GM18505 (cell line): Measurements from ENCODE around the gene OVOL1.

Source experiments
- ATAC-seq: cut with Tn5 transposase; IDR thresholded peaks from one replicate; pipeline ENCODE4 v1.9.1; 2021; ENCODE audit not compliant: unreplicated experiment
- POLR2A ChIP-seq: IDR thresholded peaks from 4 replicates; pipeline ENCODE4 v1.6.1; 2011; ENCODE audit warnings: borderline replicate concordance; ENCODE audit not compliant: insufficient read depth, insufficient read length; ENCODE audit errors: extremely low read depth

The OVOL1 gene

DNA sequence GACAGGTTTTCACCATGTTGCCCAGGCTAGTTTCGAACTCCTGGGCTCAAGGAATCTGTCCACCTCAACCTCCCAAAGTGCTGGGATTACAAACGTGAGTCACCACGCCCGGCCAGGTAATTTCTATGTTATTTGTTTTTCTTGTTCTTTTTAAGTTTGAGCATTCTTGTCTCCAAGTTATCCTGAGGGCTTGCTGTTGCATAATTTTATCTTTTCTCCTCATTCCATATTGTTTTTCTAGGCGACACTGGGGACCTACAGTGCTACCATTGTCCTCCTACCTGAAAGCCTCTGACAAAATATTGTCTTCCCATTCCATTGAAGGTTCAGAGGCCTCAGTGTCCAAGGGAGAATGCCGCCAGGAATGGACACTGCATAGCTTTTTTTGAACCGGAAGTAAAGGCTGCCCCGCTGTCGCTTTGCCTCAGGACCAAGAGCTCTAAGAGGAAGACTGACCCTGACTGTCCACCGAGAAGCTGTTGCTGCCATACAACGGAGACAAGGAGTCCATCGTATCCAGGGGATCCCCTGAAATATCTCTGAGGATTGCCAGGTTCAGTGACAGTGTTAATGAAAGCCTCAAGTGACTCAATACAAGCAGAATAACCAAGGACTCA, 15.8 kb upstream of the OVOL1 start:
- no peak for TF ChIP-seq POLR2A
- no peak for ATAC-seq

- no peak for ATAC-seq
- no peak for TF ChIP-seq POLR2A
These were observed 15.2 kb upstream of the OVOL1 start for GRCh38 chr11:65771589-65772112.

DNA sequence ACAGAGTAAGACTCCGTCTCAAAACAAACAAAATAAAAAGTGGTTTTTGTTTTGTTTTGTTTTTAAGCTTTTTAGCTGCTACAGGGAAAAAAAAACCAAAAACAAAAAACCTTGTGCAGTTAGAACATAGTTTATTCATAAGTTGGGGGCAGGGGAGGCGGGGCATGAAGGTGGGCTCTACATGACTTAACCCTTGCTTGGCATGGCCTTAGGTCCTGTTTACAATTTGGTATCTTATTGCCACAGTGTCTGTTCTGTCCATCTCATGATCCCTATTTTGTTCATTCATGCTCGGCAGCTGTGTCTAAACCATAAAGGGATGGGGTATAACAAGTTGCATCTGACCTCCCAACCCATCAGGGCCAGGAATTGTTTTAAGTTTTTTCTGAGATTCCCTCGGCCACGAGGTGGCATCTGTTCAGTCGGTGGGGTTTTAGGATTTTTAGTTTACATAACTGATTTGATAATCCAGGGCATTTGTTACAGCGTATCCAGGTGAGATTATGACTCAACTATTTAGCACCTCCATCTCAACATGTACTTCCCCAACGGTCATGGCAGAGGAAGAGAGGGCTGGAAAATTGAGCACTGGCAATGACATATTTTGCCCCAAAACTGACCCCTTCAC, 13.0 kb upstream of the OVOL1 start:
- no peak for TF ChIP-seq POLR2A
- ATAC-seq, result no peak

DNA sequence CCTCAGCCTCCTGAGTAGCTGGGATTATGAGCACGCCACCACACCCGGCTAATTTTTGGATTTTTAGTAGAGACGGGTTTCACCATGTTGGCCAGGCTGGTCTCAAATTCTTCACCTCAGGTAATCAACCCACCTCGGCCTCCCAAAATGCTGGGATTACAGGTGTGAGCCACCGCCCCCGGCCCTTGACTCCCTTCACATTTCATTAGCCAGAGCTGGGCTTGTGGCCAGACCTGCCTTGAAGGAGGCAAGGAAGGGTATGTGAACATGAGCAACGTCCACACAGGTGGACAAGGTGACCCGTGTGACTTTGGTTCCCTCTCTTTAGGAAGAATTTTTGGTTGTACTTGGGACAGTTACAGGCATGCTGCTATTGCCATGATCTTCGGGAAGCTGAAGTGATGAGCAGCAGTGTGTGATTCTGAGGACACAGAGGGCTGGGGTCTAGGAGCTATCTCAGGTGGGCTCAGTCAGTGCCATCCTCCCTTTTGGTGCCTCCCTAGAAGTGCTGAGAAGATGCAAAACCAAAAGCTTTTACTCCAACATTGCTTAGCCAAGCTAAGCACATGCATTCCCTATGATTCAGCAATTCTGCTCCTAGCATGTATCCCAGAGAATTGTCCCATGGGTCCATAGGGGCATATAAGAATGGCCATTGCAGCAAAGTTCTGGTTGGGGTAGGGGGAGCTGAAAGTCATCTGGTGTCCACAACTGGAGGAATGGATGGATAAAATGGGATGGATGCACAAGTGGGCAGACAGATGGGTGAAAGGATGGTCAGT, 12.1 kb upstream of the OVOL1 start:
- ATAC-seq, result no peak
- no peak for TF ChIP-seq POLR2A

DNA sequence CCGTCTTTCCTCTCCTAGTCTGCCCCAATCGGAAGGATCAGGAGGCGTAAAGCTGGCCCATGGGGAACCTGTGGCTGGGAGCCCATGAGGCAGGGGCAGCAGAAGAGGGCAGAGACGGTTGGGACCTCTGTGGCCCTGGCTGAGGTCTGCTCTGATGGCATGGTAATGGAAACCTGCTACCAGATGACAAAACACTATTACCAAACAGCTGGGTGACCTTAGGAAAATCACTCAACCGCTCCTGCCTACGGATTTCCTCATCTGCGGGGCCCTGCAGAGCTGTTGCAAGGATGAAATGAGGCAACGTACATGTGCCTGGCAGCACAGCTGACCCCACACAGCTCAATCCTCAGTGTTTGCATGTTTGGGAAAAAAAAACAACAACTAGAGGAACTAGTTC, 10.7 kb upstream of the OVOL1 start:
- TF ChIP-seq POLR2A, result no peak
- no peak for ATAC-seq

DNA sequence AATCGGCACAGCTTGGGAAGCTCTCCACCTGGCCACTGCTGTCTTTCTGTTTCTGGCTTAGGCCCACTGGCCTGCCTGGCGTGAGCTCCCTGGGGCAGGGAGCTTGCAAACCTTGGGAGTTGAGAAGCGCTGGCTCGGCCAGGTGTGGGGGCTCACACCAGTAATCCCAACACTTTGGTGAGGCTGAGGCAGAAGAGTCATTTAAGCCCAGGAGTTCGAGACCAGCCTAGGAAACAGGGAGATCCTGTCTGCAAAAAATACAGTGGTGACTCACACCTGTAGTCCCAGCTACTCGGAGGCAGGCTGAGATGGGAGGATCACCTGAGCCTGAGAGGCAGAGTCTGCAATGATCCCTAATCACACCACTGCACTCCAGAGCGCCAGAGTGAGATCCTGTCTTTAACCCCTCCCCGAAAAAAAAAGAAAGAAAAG, 10.1 kb upstream of the OVOL1 start:
- TF ChIP-seq POLR2A, result no peak
- no peak for ATAC-seq

- no peak for ATAC-seq
- no peak for TF ChIP-seq POLR2A
These were observed 9.6 kb upstream of the OVOL1 start for GRCh38 chr11:65777241-65777640.

DNA sequence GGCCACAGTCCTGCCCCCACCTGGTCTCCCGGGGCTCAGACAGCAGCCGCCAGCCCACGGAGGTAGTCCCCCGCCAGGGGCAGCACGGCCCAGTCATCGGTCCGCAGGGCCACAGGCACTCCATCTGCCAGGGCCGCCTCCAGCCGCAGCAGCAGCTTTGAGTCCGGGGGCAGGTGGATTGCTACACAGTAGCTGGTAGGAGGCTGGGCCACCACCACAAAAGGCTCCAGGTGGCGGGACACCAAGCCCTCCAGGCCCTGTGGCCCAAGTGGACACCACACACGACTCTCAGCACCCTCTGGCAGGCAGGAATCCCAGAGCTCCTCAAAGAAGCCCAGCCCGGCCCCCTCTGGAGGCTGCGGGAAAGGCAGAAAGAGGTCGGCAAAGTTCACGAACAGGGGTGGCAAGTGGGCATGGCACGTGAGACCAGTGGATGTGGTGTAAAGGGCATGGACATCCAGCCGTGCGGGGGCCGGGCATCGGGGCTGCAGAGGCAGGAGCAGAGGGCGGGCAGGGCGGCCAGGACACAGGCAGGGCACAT, 9.0 kb upstream of the OVOL1 start:
- ATAC-seq, result no peak
- TF ChIP-seq POLR2A, result no peak

GRCh38 chr11:65778431-65778900, 8.4 kb upstream of the OVOL1 start:
- ATAC-seq, result no peak
- no peak for TF ChIP-seq POLR2A

GRCh38 chr11:65778901-65779668, 7.8 kb upstream of the OVOL1 start:
- ATAC-seq, result no peak
- no peak for TF ChIP-seq POLR2A

GRCh38 chr11:65779669-65779918, 7.3 kb upstream of the OVOL1 start:
- TF ChIP-seq POLR2A, result no peak
- ATAC-seq, result no peak

DNA sequence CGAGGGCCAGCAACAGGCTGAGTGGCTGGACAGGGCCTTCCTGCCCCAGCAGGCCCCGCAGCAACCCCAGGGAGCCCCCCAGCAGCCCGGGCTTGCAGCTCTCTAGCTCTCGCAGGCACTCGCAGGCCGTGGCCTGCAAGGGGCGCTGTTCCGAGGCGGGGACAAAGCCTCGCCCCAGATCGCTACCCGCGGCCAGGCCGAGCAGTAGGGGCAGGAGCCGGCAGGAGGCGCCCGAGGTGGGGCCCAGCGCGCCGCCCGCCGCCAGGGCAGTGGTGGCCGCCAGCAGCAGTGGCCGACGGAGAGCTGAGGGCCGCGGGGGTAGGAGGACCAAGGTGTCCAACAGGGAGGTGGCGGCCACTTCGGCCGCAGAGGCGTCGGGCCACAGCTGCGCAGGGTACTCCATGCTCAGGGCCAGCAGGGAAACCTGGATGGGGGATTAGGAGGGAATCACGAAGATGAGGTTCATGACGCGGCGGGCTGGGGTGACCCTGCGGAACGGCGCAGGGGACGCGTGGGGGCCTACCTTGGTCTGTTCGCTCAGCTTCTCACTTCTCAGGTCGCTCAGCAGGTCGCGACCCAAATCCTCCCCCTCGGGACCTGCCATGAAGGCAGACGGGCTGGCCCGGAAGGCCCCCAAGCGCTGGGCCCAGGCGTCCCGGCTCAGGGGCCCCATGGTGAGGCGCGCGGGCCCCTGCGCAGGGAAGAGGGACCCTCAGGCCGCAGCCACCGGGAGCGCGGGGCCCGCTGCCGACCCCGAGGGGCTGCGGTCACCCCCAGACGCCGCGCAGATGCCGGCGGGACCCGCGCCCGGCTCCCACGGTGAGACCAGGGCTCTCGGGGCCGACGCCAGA, 6.7 kb upstream of the OVOL1 start:
- peak; percentile 45 for TF ChIP-seq POLR2A
- peak; percentile 51 for ATAC-seq

DNA sequence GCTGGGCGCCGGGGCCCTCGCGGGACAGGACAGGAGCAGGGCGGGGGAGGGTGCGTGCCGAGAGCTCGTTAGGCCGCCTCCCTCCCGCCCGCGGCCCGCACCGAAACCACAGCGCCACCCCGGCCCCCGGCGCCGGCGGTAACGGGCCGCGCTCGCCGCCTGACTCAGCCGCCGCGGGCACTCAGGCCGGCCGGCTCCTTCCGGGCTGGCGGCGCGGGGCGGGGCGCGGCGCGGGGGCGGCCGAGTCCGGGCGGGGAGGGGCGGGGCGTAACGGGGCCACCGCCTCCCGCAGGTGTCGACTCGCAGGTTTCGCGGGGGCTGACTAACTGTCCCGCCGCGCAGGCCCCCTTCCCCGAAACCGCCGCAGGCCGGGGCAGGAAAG, 6.1 kb upstream of the OVOL1 start, which contains the start of gene AP5B1:
Gene AP5B1 (minus strand): TSS at position 207 of the 382 bp plus-strand sequence. CDS start 385 bp downstream, outside the sequence.
- peak; percentile 41 for TF ChIP-seq POLR2A
- ATAC-seq, result peak; percentile 53
